Measurements from ENCODE around the gene GCHFR. TPM values are rescaled to one million over a fixed set of nuclear protein-coding genes. Genes with fewer than 3 reads are reported as not detected.

The GCHFR gene
- total and polyA plus RNA-seq, 10 of the 15 experiments (the other 5 are each of a cell fraction or from before 2014, with no cell fraction given): 10.5 to 94.0 (median 35.3) TPM

DNA sequence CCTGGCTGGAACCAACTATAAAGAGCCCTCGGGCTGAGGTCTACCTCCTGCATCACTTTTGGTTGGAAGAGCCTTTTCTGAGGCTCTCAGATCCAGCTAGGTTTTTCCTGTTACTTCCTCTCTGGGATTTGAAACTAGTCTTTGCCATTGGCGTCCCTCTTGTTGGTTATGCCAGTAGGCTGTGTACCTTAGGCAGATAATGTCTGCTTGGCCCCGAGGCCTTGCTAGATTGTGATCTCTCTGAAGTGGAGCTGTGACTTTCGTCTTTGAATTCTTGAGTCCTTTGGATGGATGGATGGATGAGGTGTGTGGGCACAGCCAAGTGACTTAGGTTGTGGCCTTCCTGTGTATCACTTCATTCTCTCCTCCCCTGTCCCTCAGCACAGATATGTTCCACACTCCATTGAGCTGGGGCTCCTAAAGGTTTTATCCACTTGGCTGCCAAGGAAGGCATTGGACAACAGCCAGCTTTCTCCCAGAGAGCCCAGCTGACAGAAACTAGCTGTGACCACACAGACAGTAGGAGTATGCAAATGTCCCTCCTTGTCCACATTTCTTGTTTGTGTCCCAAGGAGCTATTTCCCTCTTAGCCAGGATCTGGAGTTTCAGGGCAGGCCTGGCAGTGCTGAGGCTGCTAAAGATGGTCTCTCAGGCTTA is 51.3 kb downstream of the GCHFR start (continued):
- TF ChIP-seq, protein P1, sequence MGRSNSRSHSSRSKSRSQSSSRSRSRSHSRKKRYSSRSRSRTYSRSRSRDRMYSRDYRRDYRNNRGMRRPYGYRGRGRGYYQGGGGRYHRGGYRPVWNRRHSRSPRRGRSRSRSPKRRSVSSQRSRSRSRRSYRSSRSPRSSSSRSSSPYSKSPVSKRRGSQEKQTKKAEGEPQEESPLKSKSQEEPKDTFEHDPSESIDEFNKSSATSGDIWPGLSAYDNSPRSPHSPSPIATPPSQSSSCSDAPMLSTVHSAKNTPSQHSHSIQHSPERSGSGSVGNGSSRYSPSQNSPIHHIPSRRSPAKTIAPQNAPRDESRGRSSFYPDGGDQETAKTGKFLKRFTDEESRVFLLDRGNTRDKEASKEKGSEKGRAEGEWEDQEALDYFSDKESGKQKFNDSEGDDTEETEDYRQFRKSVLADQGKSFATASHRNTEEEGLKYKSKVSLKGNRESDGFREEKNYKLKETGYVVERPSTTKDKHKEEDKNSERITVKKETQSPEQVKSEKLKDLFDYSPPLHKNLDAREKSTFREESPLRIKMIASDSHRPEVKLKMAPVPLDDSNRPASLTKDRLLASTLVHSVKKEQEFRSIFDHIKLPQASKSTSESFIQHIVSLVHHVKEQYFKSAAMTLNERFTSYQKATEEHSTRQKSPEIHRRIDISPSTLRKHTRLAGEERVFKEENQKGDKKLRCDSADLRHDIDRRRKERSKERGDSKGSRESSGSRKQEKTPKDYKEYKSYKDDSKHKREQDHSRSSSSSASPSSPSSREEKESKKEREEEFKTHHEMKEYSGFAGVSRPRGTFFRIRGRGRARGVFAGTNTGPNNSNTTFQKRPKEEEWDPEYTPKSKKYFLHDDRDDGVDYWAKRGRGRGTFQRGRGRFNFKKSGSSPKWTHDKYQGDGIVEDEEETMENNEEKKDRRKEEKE (IDR thresholded peaks at IDR 0.05): no peak
- TF ChIP-seq MXI1 (IDR thresholded peaks at IDR 0.05; ENCODE audit: low read depth, low read length) (no peak), ETV6 (conservative IDR thresholded peaks at IDR 0.05 in 1 of 2, IDR thresholded peaks at IDR 0.05 in 1 of 2; ENCODE audit: borderline replicate concordance in 1 of 2, low read depth in 1 of 2) (no peak)
- TF ChIP-seq, protein P2, sequence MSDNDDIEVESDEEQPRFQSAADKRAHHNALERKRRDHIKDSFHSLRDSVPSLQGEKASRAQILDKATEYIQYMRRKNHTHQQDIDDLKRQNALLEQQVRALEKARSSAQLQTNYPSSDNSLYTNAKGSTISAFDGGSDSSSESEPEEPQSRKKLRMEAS (IDR thresholded peaks at IDR 0.05; ENCODE audit: low read depth, low read length): no peak

Small RNA genes within 50 kb of the gene (small RNA-seq; reads per million reads assigned to genes)
- not detected for gene SUMO2P15

Other genes starting within 250 kb of the GCHFR start
Only the 7 nearest of the 14 such genes appear.
- gene RAD51, start 68.9 kb upstream of the GCHFR start, total RNA-seq (2014; rRNA removed): 23.7 and 24.2 TPM in 2 replicates
- gene RAD51, start 68.9 kb upstream of the GCHFR start, total RNA-seq (2014; rRNA removed; fragmentation: Illumina TruSeq; extraction: Trizol): 18.7 and 19.2 TPM in 2 replicates
- gene RAD51, start 68.9 kb upstream of the GCHFR start, total RNA-seq (2021): 36.3 and 36.8 TPM in 2 replicates
- gene RAD51, start 68.9 kb upstream of the GCHFR start, polyA plus RNA-seq (2011; rRNA removed): 27.9 and 29.0 TPM in 2 replicates
- 33.6 and 38.7 TPM in 2 replicates for gene RAD51, start 68.9 kb upstream of the GCHFR start, polyA plus RNA-seq (2014; fragmentation: Illumina TruSeq; extraction: Trizol)
- gene RAD51, start 68.9 kb upstream of the GCHFR start, polyA plus RNA-seq (2014; fragmentation: Nextera tagmentation; extraction: Ambion mirVana): 10 to 100 TPM; 13.1 to 23.6 TPM
- gene RAD51, start 68.9 kb upstream of the GCHFR start, polyA plus RNA-seq (2014; rRNA removed): 31.1 and 33.2 TPM in 2 replicates
- gene RAD51, start 68.9 kb upstream of the GCHFR start, polyA plus RNA-seq (2016; fragmentation: Nextera tagmentation; extraction: Ambion mirVana): 10 to 100 TPM; 53.9 to 55.0 TPM
- gene RMDN3, start 8.8 kb upstream of the GCHFR start, total RNA-seq (2014; rRNA removed): 15.4 and 20.0 TPM in 2 replicates
- 16.3 and 16.9 TPM in 2 replicates for gene RMDN3, start 8.8 kb upstream of the GCHFR start, total RNA-seq (2014; rRNA removed; fragmentation: Illumina TruSeq; extraction: Trizol)
- 27.6 and 28.3 TPM in 2 replicates for gene RMDN3, start 8.8 kb upstream of the GCHFR start, total RNA-seq (2021)
- gene RMDN3, start 8.8 kb upstream of the GCHFR start, polyA plus RNA-seq (2011; rRNA removed): 19.4 and 19.9 TPM in 2 replicates
- 19.3 and 20.5 TPM in 2 replicates for gene RMDN3, start 8.8 kb upstream of the GCHFR start, polyA plus RNA-seq (2014; fragmentation: Illumina TruSeq; extraction: Trizol)
- 10 to 100 TPM in 1 of 2 experiments, 1 to 10 TPM in 1; 5.7 to 10.2 TPM for gene RMDN3, start 8.8 kb upstream of the GCHFR start, polyA plus RNA-seq (2014; fragmentation: Nextera tagmentation; extraction: Ambion mirVana)
- 21.3 and 23.1 TPM in 2 replicates for gene RMDN3, start 8.8 kb upstream of the GCHFR start, polyA plus RNA-seq (2014; rRNA removed)
- gene RMDN3, start 8.8 kb upstream of the GCHFR start, polyA plus RNA-seq (2016; fragmentation: Nextera tagmentation; extraction: Ambion mirVana): 10 to 100 TPM; 38.3 to 44.4 TPM
- gene C15orf62, start 5.9 kb downstream of the GCHFR start, total RNA-seq (2014; rRNA removed): 0.44 and 0.68 TPM in 2 replicates
- gene C15orf62, start 5.9 kb downstream of the GCHFR start, total RNA-seq (2014; rRNA removed; fragmentation: Illumina TruSeq; extraction: Trizol): 0.37 and 0.54 TPM in 2 replicates
- 0.24 and 0.56 TPM in 2 replicates for gene C15orf62, start 5.9 kb downstream of the GCHFR start, total RNA-seq (2021)
- 0.07 and 0.11 TPM in 2 replicates for gene C15orf62, start 5.9 kb downstream of the GCHFR start, polyA plus RNA-seq (2011; rRNA removed)
- 0.25 TPM in 1 of 2 replicates, not detected in the other for gene C15orf62, start 5.9 kb downstream of the GCHFR start, polyA plus RNA-seq (2014; fragmentation: Illumina TruSeq; extraction: Trizol)
- gene C15orf62, start 5.9 kb downstream of the GCHFR start, polyA plus RNA-seq (2014; fragmentation: Nextera tagmentation; extraction: Ambion mirVana): under 1 TPM in 1 of 2 experiments, not detected in 1; 0.06 TPM
- gene C15orf62, start 5.9 kb downstream of the GCHFR start, polyA plus RNA-seq (2014; rRNA removed): 0.18 and 0.28 TPM in 2 replicates
- under 1 TPM; 0.40 to 0.50 TPM for gene C15orf62, start 5.9 kb downstream of the GCHFR start, polyA plus RNA-seq (2016; fragmentation: Nextera tagmentation; extraction: Ambion mirVana)
- 16.8 and 20.2 TPM in 2 replicates for gene ZFYVE19, start 43.0 kb downstream of the GCHFR start, total RNA-seq (2014; rRNA removed)
- gene ZFYVE19, start 43.0 kb downstream of the GCHFR start, total RNA-seq (2014; rRNA removed; fragmentation: Illumina TruSeq; extraction: Trizol): 11.5 and 12.4 TPM in 2 replicates
- 14.9 and 17.1 TPM in 2 replicates for gene ZFYVE19, start 43.0 kb downstream of the GCHFR start, total RNA-seq (2021)
- gene ZFYVE19, start 43.0 kb downstream of the GCHFR start, polyA plus RNA-seq (2011; rRNA removed): 23.7 and 36.3 TPM in 2 replicates
- 22.2 and 27.3 TPM in 2 replicates for gene ZFYVE19, start 43.0 kb downstream of the GCHFR start, polyA plus RNA-seq (2014; fragmentation: Illumina TruSeq; extraction: Trizol)
- gene ZFYVE19, start 43.0 kb downstream of the GCHFR start, polyA plus RNA-seq (2014; fragmentation: Nextera tagmentation; extraction: Ambion mirVana): 1 to 10 TPM; 1.7 to 4.4 TPM
- 27.1 and 30.7 TPM in 2 replicates for gene ZFYVE19, start 43.0 kb downstream of the GCHFR start, polyA plus RNA-seq (2014; rRNA removed)
- gene ZFYVE19, start 43.0 kb downstream of the GCHFR start, polyA plus RNA-seq (2016; fragmentation: Nextera tagmentation; extraction: Ambion mirVana): 10 to 100 TPM; 16.0 to 17.2 TPM
- gene DNAJC17, start 43.4 kb downstream of the GCHFR start, total RNA-seq (2014; rRNA removed): 39.2 and 42.8 TPM in 2 replicates
- 43.4 and 51.1 TPM in 2 replicates for gene DNAJC17, start 43.4 kb downstream of the GCHFR start, total RNA-seq (2014; rRNA removed; fragmentation: Illumina TruSeq; extraction: Trizol)
- gene DNAJC17, start 43.4 kb downstream of the GCHFR start, total RNA-seq (2021): 39.3 and 43.5 TPM in 2 replicates
- gene DNAJC17, start 43.4 kb downstream of the GCHFR start, polyA plus RNA-seq (2011; rRNA removed): 34.0 and 39.9 TPM in 2 replicates
- gene DNAJC17, start 43.4 kb downstream of the GCHFR start, polyA plus RNA-seq (2014; fragmentation: Illumina TruSeq; extraction: Trizol): 52.7 and 62.8 TPM in 2 replicates
- 10 to 100 TPM in 1 of 2 experiments, 1 to 10 TPM in 1; 6.1 to 11.5 TPM for gene DNAJC17, start 43.4 kb downstream of the GCHFR start, polyA plus RNA-seq (2014; fragmentation: Nextera tagmentation; extraction: Ambion mirVana)
- 50.2 and 61.0 TPM in 2 replicates for gene DNAJC17, start 43.4 kb downstream of the GCHFR start, polyA plus RNA-seq (2014; rRNA removed)
- gene DNAJC17, start 43.4 kb downstream of the GCHFR start, polyA plus RNA-seq (2016; fragmentation: Nextera tagmentation; extraction: Ambion mirVana): 10 to 100 TPM; 48.0 to 55.7 TPM
- gene PPP1R14D, start 64.6 kb downstream of the GCHFR start, total RNA-seq (2014; rRNA removed): not detected in 2 replicates
- gene PPP1R14D, start 64.6 kb downstream of the GCHFR start, total RNA-seq (2014; rRNA removed; fragmentation: Illumina TruSeq; extraction: Trizol): not detected in 2 replicates
- not detected in 2 replicates for gene PPP1R14D, start 64.6 kb downstream of the GCHFR start, total RNA-seq (2021)
- gene PPP1R14D, start 64.6 kb downstream of the GCHFR start, polyA plus RNA-seq (2011; rRNA removed): 0.10 TPM in 1 of 2 replicates, not detected in the other
- not detected in 2 replicates for gene PPP1R14D, start 64.6 kb downstream of the GCHFR start, polyA plus RNA-seq (2014; fragmentation: Illumina TruSeq; extraction: Trizol)
- gene PPP1R14D, start 64.6 kb downstream of the GCHFR start, polyA plus RNA-seq (2014; fragmentation: Nextera tagmentation; extraction: Ambion mirVana): not detected
- gene PPP1R14D, start 64.6 kb downstream of the GCHFR start, polyA plus RNA-seq (2014; rRNA removed): not detected in 2 replicates
- gene PPP1R14D, start 64.6 kb downstream of the GCHFR start, polyA plus RNA-seq (2016; fragmentation: Nextera tagmentation; extraction: Ambion mirVana): not detected
- gene SPINT1, start 80.0 kb downstream of the GCHFR start, total RNA-seq (2014; rRNA removed): 18.8 and 18.9 TPM in 2 replicates
- gene SPINT1, start 80.0 kb downstream of the GCHFR start, total RNA-seq (2014; rRNA removed; fragmentation: Illumina TruSeq; extraction: Trizol): 6.4 and 7.8 TPM in 2 replicates
- gene SPINT1, start 80.0 kb downstream of the GCHFR start, total RNA-seq (2021): 26.6 and 28.6 TPM in 2 replicates
- 4.8 and 8.2 TPM in 2 replicates for gene SPINT1, start 80.0 kb downstream of the GCHFR start, polyA plus RNA-seq (2011; rRNA removed)
- 11.0 and 12.4 TPM in 2 replicates for gene SPINT1, start 80.0 kb downstream of the GCHFR start, polyA plus RNA-seq (2014; fragmentation: Illumina TruSeq; extraction: Trizol)
- gene SPINT1, start 80.0 kb downstream of the GCHFR start, polyA plus RNA-seq (2014; fragmentation: Nextera tagmentation; extraction: Ambion mirVana): 1 to 10 TPM; 3.5 to 4.0 TPM
- 10.4 and 14.3 TPM in 2 replicates for gene SPINT1, start 80.0 kb downstream of the GCHFR start, polyA plus RNA-seq (2014; rRNA removed)
- gene SPINT1, start 80.0 kb downstream of the GCHFR start, polyA plus RNA-seq (2016; fragmentation: Nextera tagmentation; extraction: Ambion mirVana): 10 to 100 TPM; 10.1 to 12.1 TPM